C4-2B (cell line): Measurements from ENCODE around the gene SMARCA5.
"Not testable (repeated sequence)": the region's sequence is repeated elsewhere in the genome, so short reads cannot be mapped to it uniquely, and the experiment has no call there.

Source experiments
- CTCF ChIP-seq: fragments of 450-650 bp; conservative IDR thresholded peaks from 2 replicates; pipeline ENCODE4 v1.5.1; 2017; ENCODE audit warnings: mild to moderate bottlenecking
- ZFX ChIP-seq: fragments of 450-650 bp; IDR thresholded peaks from 2 replicates; pipeline ENCODE4 v1.6.1; 2017

DNA sequence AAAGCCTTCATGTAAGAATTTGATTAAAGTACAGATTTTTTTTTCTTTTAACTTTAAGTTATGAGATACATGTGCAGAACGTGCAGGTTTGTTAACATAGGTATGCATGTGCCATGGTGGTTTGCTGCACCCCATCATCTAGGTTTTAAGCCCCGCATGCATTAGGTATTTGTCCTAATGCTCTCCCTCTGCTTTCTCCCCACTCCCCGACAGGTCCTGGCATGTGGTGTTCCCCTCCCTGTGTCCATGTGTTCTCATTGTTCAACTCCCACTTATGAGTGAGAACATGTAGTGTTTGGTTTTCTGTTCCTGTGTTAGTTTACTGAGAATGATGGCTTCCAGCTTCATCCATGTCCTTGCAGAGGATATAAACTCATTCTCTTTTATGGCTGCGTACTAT lies 14.5 kb downstream of the SMARCA5 start:
- TF ChIP-seq CTCF, ZFX: not testable (repeated sequence)
